GM18519 (cell line): ENCODE data around the gene GRWD1.

Experiments
- ATAC-seq: cut with Tn5 transposase; IDR thresholded peaks from one replicate; pipeline ENCODE4 v1.9.1; 2021; ENCODE audit warnings: mild to moderate bottlenecking, moderate library complexity; ENCODE audit not compliant: unreplicated experiment, low FRiP score

The GRWD1 gene

DNA sequence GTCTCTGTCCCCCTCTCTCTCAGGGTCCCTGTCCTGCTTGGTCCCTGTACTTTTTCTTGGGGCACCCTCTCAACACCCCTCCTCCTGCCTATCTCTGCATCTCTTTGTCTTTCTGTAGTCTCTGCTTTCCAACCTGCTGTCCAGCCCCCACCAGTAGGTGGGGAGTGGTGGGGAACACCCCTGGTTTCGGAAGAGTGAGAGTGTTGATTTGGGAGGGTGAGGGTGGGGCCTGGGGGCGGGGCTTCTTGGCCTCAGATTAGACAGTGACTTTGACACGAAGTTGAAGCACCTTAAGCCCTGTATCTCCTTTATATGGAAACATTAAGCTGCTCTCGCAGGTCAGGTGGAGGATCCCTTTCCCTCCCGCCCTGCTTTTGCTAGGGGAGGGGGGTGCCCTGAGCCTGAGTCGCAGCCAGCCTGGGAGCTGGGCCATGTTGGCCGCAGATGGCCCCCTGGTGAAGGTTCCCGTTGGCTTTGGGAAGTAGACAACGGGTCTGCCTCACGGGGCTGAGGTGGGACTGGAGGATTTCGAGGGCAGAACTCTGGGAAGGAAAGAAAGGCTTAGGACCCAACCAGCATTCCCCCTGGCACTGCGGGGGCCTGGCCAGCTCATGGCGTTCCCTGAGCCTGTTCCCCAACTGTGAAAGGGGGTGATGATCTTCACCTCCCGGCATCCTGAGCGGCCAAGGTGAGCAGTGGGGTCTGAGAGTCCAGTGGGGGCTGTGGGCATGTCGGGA, 9.6 kb downstream of the GRWD1 start, which contains the start of gene KCNJ14:
Gene KCNJ14, plus strand, starts transcription at position 404 of the 737 bp plus-strand sequence. CDS start 6,151 bp downstream, outside the sequence.
- ATAC-seq: no peak

DNA sequence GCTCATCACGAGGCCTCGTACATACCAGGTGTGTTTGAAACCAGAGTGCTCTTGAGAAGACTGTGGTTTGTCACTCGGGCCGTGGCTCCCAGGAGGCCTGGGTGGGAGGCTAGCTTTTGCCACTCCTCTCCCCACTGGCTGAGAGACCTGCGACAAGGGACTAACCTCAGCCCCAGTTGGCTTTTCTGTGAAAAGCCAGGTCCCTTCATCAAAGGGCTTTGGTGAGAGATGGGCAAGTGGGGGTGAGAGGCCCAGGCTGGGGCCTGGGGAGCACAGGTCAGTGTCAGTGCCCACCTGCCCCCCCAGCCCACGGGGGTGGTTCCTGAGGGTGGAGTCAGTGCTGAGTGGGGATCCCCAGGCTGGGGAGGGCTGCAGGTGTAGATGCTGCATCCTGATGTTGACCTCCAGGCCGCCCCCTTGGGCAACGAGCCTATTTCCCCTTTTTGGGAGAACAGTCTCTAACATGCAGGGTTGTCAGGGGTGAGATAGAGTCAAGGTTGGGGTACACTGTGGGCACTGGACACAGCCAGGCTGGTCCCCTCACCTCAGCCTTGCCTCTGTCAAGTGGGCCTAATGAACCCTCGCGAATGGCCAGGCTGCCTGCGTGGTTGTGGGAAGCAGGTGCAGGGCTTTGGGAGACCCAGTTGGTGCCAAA, 10.3 kb downstream of the GRWD1 start:
- no peak for ATAC-seq

DNA sequence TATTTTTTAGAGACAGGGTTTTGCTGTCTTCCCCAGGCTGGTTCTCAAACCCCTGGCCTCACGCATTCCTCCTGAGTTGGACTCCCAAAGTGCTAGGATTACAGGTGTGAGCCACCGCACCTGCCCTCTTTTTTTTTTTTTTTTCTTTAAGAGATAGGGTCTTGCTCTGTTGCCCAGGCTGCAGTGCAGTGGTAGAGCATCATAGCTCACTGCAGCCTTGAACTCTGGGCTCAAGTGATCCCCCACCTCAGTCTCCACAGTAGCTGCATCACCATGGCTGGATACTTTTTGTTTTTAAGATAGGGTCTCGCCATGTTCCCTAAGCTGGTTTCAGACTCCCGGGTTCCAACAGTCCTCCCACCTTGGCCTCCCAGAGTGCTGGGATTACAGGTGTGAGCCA, 11.1 kb downstream of the GRWD1 start:
- no peak for ATAC-seq

DNA sequence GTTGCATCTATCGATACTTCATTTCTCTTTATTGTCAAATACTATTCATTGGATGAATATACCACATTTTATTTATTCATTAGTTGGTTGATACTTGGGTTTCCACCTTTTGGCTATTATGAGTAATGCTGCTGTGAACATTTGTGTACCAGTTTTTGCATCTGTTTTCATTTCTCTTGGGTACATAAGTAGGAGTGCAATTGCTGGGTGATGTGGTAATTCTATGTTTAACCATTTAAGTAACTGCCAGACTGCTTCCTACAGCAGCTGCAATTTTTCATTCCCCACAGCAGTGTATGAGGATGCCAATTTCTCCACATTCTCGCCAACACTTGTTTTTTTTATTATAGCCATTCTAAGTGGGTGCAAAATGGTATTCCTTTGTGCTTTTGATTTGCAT, 12.2 kb downstream of the GRWD1 start:
- ATAC-seq: no peak

DNA sequence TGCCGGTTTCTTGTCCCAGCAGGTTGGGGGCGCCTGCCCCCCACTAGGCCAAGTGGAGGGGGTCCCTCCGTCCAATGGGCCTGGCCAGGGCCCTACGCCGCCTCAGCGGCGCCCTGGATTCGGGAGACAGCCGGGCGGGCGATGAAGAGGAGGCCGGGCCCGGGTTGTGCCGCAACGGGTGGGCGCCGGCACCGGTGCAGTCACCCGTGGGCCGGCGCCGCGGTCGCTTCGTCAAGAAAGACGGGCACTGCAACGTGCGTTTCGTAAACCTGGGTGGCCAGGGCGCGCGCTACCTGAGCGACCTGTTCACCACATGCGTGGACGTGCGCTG, 15.8 kb downstream of the GRWD1 start:
- no peak for ATAC-seq

DNA sequence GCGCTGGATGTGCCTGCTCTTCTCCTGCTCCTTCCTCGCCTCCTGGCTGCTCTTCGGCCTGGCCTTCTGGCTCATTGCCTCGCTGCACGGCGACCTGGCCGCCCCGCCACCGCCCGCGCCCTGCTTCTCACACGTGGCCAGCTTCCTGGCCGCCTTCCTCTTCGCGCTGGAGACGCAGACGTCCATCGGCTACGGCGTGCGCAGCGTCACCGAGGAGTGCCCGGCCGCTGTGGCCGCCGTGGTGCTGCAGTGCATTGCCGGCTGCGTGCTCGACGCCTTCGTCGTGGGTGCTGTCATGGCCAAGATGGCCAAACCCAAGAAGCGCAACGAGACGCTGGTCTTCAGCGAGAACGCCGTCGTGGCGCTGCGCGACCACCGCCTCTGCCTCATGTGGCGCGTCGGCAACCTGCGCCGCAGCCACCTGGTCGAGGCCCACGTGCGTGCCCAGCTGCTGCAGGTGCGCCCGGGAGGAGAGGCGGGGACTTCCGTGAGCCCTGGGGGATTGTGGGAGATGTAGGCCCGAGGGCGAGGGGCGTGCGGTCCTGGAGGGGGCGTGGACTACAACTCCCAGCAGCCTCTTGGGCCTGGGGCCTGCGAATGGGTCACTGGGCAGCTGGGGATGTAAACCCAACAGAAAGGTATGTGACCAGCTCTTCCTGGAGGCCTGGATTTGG, 16.3 kb downstream of the GRWD1 start:
- ATAC-seq: no peak

DNA sequence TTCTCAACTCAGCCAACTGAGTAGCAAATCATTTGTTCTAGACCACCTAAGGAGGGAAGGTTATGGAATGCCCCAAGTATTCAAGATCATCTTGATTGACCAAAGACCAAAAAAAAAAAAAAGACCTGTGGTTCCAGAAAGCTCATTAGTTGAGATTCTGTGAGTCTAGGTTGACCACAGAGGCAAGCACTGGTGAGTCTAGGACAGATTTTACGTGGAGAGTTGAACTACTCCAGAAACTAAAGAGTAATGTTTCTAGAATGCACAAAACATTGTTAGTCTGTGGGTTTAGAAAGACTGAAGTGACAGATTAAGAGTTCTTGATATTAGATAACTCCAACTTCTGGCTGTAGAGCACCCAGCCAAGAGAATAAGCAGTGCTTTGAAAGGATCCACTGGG, 19.4 kb downstream of the GRWD1 start:
- ATAC-seq: no peak

DNA sequence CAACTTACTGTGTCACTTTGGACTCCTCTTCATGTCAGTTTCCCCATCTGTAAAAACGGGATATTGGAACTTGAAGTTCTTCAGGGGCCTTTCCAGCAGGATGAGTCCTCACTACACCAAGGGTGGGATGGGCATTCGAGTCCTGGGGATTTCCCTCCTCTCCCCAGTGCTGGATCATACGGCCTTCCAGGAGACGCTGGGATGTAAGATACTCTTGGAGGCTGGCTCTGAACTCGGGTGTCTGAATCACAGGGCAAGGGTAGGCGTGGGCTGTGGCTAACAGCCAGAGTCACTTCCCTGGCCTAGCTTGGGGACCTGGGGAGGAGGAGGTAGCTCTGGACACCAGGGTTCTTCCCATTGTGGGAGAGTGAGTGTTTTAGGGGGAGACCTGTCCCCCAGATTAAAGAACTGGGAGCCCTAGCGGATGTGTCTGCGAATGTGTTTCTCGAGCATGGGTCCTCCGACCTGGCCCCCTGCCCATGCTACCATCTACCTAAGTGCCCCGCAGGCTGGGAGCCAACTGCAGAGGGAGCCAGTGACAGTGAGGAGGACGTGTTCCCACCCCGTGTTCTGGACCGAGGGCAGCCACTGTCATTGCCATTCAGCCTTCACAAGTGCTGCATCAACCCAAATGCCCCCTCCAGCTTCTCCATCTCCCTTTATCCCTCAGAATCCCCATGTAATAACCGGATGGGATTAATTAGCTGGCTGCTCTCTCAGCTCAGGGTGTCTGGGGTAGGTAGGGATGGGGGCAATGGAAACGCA, 21.0 kb downstream of the GRWD1 start:
- ATAC-seq: no peak

DNA sequence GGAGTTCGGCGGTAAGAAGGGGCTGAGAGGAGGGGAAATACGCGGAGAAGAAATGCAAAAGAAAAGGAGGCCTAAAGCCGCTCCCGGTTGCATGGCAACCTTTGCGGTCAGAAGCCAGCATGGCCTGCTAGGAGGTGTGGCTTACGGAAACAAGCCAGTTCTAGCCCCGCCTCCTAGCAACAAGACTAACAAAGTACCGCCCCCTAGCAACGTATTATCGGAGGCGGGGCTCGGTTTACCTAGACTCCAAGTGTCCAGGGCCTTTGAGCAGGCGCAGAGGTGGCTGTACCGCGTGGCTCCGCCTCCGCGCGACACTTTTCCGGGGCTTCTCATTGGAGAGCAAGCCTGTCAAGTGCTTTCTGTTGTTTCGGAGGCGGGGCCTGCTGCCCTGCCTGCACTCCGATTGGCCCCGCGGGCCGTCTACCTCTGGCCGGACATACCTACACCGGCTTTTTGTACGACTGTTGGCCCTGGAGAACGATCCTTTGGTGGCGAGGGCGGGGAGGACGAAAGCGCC, 23.0 kb downstream of the GRWD1 start:
- ATAC-seq: peak; percentile 86

DNA sequence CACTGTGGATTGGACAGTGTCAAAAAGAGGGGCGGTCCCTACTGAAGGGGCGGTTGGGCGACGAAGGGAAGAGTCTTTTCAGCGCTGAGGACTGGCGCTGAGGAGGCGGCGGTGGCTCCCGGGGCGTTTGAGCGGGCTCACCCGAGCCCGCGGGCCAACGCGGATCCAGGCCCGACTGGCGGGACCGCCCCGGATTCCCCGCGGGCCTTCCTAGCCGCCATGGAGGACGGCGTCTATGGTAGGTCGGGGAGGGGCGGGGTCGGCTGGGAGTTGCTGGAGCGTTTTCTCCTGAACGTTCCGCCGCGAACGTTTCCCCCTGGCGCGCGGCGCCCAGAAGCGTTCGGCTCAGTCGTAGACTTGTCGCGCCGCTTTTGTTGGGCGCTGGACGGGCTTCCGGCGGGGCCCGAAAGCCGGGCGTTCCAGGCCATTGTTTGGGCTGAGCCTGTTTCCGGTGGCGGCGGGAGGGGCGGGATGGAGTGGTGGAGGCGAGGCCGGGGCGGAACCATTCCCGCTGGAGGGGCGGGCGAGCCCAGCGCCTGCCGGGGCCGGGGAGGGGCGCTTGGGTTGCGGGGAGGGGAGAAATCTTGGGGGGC, 23.6 kb downstream of the GRWD1 start, which contains the start of gene CYTH2:
Gene CYTH2, plus strand, starts transcription at position 81 of the 593 bp plus-strand sequence. Its CDS starts 139 bp downstream, at position 220.
- ATAC-seq: no peak

DNA sequence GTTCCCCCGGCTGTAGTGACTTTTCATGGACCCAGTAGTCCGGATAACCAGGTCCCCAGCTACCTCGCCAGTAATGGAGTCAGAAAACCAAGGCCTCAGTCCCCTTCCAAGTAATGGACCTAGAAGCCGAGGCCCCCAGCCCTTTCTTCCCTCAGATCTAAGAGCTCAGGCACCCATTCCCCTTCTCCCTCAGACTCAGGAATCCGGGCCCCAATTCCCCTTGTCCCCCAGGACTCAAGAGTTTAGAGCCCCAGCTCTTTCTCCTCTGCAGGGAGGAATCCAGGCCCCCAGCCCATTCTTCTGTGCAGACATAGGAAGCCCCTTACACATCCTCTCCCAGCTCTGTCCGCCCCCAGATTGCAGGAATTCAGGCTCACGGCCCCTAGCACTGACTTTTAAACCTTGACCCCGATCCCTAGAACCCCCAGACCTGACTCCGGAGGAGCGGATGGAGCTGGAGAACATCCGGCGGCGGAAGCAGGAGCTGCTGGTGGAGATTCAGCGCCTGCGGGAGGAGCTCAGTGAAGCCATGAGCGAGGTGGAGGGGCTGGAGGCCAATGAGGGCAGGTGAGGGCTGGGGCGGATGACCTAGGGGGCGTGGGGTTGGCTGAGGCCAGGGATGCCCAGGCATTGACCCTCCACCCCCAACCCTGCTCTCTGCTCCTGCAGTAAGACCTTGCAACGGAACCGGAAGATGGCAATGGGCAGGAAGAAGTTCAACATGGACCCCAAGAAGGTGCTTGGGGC, 24.3 kb downstream of the GRWD1 start:
- ATAC-seq: no peak

DNA sequence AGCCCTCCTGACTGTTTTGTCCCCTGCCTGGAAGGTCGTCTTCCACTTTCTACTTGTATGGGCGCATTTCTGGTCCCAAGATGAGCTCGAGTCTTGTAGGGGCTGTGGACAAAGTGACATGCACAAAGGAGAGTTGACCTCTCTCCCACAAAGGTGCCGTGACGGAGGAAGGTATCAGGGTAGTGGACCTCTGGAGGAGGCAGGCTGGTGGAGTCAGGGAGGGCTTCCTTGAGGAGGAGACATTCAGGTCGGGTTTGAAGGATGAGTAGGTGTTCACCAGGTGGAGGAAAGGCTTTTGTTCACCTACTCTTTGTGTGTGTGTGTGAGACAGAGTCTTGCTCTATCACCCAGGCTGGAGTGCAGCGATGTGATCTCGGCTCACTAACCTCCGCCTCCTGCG, 25.1 kb downstream of the GRWD1 start:
- ATAC-seq: no peak

DNA sequence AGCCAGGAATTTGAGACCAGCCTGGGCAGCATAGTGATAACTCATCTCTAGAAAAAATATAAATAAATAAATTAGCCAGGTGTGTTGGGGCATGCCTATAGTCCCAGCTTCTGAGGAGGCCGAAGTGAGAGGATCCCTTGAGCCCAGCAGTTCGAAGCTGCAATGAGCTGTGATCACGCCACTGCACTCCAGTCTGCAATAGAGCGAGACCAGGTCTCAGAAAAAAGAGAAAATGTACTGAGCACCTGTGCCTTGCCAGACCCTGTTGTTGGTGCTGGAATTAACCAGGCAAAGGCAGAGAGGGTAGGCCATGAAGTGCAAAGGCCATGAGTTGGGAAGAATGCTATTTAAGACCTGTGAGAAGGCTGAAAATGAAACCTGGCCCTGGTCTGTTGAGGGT, 26.1 kb downstream of the GRWD1 start:
- ATAC-seq: no peak

DNA sequence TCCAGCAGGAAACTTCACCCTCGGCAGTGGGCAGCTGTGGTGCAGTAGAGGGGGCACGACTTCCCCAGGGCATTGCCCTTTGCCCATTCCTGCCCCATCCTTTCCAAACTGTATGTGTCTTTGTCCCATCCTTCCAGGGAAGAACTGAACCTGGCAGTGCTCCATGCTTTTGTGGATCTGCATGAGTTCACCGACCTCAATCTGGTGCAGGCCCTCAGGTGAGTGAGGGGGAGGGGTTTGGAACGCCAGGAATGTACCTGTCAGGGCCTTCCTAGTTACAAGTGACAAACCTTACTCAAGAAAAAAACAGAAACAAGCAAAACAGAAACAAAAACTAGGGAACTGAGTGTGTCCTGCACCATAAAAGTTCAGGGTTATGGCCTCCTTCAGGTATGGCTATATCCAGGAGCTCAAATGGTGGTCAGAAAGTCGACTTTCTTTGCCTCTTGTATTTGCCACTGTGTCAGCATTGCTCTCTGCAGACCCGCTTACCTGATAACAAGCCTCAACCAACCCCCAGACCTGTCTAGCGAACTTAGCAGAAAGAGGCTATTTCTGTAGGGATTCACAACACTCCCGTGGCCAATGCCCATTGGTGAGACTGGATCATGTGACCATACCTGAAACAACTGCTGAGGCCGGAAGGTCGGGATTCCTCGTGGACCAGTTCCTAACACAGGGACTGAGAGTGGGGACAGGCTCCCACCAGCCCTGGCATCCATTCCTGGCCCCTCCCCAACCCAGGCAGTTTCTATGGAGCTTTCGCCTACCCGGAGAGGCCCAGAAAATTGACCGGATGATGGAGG, 27.6 kb downstream of the GRWD1 start:
- ATAC-seq: no peak

DNA sequence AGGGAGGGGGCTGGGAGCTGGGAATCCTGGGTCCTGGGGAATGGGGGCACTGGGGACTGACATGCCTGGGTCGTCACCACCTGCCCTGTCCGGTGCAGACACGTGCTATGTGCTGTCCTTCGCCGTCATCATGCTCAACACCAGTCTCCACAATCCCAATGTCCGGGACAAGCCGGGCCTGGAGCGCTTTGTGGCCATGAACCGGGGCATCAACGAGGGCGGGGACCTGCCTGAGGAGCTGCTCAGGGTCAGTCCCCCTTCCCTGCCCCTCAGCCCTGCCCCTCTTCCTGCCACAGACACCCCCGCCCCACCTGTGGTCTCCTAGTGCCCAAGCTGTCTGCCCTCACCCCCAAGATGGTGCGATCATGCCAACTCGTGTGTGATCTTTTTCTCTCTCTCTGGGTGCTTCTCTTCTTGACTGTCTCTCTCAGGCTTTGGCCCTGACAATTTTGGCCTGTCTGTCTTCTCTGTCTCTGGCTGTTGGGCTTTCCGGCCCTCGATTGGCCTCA, 28.4 kb downstream of the GRWD1 start:
- no peak for ATAC-seq

DNA sequence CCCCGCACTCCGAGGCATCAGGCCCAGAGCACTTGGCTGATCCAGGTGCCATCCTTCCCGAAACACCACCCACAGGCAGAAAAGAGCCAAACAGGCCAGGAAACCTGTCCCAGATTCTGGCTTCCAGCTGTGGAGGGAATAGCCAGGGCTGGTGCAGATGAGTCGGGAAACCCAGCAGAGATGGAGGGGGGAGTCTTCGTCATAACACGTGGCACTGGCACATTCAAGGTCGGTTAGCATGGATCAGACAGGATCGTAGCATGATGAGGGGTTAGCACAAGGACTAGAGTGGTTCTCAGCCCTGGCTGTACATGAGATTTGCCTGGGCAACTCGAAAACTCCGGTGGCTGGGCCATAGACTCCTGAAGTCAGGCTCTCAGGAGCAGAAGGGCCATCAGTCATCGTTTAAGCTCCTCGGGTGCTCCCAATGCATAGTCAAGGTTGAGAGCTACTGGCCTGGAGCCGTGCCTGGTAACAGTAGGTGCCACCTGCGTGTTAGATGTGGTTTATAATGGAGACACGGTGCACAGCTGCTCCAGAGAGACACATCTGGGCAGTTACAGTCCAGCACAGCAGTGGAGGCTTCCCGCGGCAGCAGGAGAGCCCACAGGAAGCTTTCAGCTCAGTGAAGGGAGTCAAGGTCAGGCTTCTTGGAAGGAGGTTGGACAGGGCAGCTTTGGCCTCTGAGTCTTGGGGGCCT, 29.7 kb downstream of the GRWD1 start:
- no peak for ATAC-seq

DNA sequence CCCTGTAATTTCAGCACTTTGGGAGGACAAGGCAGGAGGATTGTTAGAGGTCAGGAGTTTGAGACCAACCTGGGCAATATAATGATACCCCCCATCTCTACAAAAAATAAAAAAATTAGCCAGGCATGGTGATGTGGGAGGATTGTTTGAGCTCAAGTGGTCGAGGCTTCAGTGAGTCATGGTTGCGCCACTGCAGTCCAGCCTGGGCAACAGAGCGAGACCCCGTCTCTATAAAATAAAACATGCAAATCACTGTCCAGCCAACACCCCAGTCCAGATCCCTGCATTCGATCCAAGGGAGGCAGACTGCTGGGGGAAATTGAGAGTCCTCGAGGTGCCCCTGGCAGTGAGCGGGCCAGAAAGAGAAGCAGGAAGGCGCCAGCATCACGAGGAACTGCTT, 30.4 kb downstream of the GRWD1 start:
- ATAC-seq: no peak

DNA sequence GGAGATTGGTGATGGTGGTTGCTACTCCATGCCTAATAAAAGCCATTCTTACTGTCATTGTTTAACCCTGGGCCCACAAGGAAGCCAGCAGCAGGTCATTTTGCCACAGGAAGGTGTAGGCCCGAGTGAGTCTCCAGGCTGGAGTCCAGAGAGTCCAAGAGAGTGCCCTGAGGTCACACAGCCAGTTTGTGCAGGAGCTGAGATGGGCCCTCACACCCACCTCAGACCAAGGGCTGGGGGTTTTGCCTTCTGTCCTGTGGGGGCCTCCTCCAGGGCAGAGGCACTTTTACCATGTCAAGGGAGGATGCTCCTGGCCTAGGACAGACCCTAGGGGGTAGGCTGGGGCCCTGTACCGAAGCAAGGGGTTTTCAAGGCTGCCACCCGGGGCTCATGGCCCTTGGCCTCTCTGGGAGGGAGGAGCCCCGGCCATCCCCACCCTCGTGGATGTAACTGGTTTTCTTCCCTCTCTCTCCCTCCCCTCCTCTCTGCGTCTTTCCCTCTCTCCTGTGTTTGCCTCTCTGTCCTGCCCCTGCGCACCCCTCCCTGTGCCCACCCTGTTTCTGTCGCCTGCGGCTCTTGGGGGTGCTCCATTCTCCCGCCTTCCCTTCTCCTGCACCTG, 31.4 kb downstream of the GRWD1 start:
- ATAC-seq: no peak
